Astrocyte (in vitro differentiated cells and primary cell): Measurements from ENCODE around the gene CPED1. TPM values are rescaled to one million over a fixed set of nuclear protein-coding genes. Genes with fewer than 3 reads are reported as not detected.

Experiments used
- DNase-seq: peaks from one replicate; pipeline ENCODE4 v3.0.0-alpha.2; 2010; ENCODE audit warnings: low read depth
- FAIRE-seq: peaks from 2 replicates; lab custom pipeline; 2011; peaks lifted over from hg19 to GRCh38; lab: Jason Lieb, UNC
- H2AFZ ChIP-seq: 2 replicates; pipeline ENCODE4 v1.6.0; 2012; ENCODE audit warnings: low read depth, low read length, inconsistent platforms
- H3K27ac ChIP-seq: 2 replicates; pipeline ENCODE4 v1.5.1; 2011; ENCODE audit warnings: low read depth, low read length, inconsistent platforms
- H3K27me3 ChIP-seq: 2 replicates; pipeline ENCODE4 v1.6.0; 2011; ENCODE audit warnings: low read length, inconsistent platforms; ENCODE audit not compliant: insufficient read depth
- H3K36me3 ChIP-seq: 2 replicates; pipeline ENCODE4 v1.5.1; 2011; ENCODE audit warnings: low read length, inconsistent platforms; ENCODE audit not compliant: insufficient read depth
- H3K4me1 ChIP-seq: 2 replicates; pipeline ENCODE4 v1.5.1; 2011; ENCODE audit warnings: low read length, inconsistent platforms; ENCODE audit not compliant: insufficient read depth
- H3K4me2 ChIP-seq: 2 replicates; pipeline ENCODE4 v1.6.0; 2012; ENCODE audit warnings: low read length, inconsistent platforms
- H3K4me3 ChIP-seq: 2 replicates; pipeline ENCODE4 v1.5.1; 2011; ENCODE audit warnings: low read depth, mild to moderate bottlenecking, low read length, inconsistent platforms; ENCODE audit not compliant: insufficient read depth
- H3K79me2 ChIP-seq: 2 replicates; pipeline ENCODE4 v1.6.0; 2012; ENCODE audit warnings: mild to moderate bottlenecking, low read length, inconsistent platforms; ENCODE audit not compliant: insufficient read depth
- H3K9ac ChIP-seq: 2 replicates; pipeline ENCODE4 v1.6.0; 2012; ENCODE audit warnings: mild to moderate bottlenecking, low read length, inconsistent platforms
- H3K9me3 ChIP-seq: 2 replicates; pipeline ENCODE4 v1.5.1; 2012; ENCODE audit warnings: low read depth, mild to moderate bottlenecking, low read length, inconsistent platforms; ENCODE audit not compliant: insufficient read depth
- H4K20me1 ChIP-seq: 2 replicates; pipeline ENCODE4 v1.6.0; 2012; ENCODE audit warnings: low read length, inconsistent platforms; ENCODE audit not compliant: insufficient read depth
- H3K27ac Mint-ChIP-seq: one replicate; pipeline ENCODE4 v1.8.0; 2021; ENCODE audit warnings: mild to moderate bottlenecking, mixed read lengths; ENCODE audit not compliant: unreplicated experiment
- H3K27me3 Mint-ChIP-seq: one replicate; pipeline ENCODE4 v1.8.0; 2021; ENCODE audit warnings: low read depth, mixed read lengths; ENCODE audit not compliant: unreplicated experiment
- H3K36me3 Mint-ChIP-seq: one replicate; pipeline ENCODE4 v1.8.0; 2021; ENCODE audit warnings: low read depth, mixed read lengths; ENCODE audit not compliant: unreplicated experiment
- H3K4me1 Mint-ChIP-seq: one replicate; pipeline ENCODE4 v1.8.0; 2021; ENCODE audit warnings: low read depth, mixed read lengths; ENCODE audit not compliant: unreplicated experiment
- H3K4me3 Mint-ChIP-seq: one replicate; pipeline ENCODE4 v1.8.0; 2021; ENCODE audit warnings: mild to moderate bottlenecking, moderate library complexity, mixed read lengths; ENCODE audit not compliant: unreplicated experiment
- H3K9me3 Mint-ChIP-seq: one replicate; pipeline ENCODE4 v1.8.0; 2021; ENCODE audit warnings: mild to moderate bottlenecking, mixed read lengths; ENCODE audit not compliant: unreplicated experiment
- EZH2 ChIP-seq: IDR thresholded peaks from 2 replicates; pipeline ENCODE4 v1.6.1; 2012; ENCODE audit warnings: mild to moderate bottlenecking, low read length, inconsistent platforms; ENCODE audit not compliant: insufficient read depth
- total RNA-seq: library from RNA; stranded (reverse); gene quantifications from 2 replicates; pipeline ENCODE4 v1.2.1, GENCODE V29; 2021
- TF ChIP-seq, protein P1 (sequence below): IDR thresholded peaks from 2 replicates; pipeline ENCODE4 v1.5.1; 2011; ENCODE audit warnings: low read depth, mild to moderate bottlenecking, inconsistent platforms, low read length, moderate library complexity; ENCODE audit not compliant: insufficient read depth

The CPED1 gene
- total RNA-seq, 1 donor from 2014 or later = 6.1 TPM

- Histone ChIP-seq H3K4me1 (peaks cover 17% of the 10 kb centered on the region), H4K20me1 (no peaks in the 10 kb centered on the region), H3K27me3 (no peaks in the 10 kb centered on the region), H2AFZ (no peak overlapping the region), H3K9me3 (no peaks in the 10 kb centered on the region), H3K27ac (no peak overlapping the region), H3K36me3 (no peaks in the 10 kb centered on the region), H3K4me3 (no peak overlapping the region), H3K79me2 (peaks cover 4% of the 10 kb centered on the region), H3K4me2 (peak overlapping the region; percentile 87), H3K9ac (no peak overlapping the region)
- FAIRE-seq (no peak), DNase-seq (no peak)
- no peaks in the 10 kb centered on the region for H3K9me3 Mint-ChIP-seq
- no peaks in the 10 kb centered on the region for H3K36me3 Mint-ChIP-seq
- no peak overlapping the region for H3K27ac Mint-ChIP-seq
- peaks cover 30% of the 10 kb centered on the region for H3K4me1 Mint-ChIP-seq
- no peaks in the 10 kb centered on the region for H3K27me3 Mint-ChIP-seq
- no peak overlapping the region for H3K4me3 Mint-ChIP-seq
- TF ChIP-seq, protein P1, sequence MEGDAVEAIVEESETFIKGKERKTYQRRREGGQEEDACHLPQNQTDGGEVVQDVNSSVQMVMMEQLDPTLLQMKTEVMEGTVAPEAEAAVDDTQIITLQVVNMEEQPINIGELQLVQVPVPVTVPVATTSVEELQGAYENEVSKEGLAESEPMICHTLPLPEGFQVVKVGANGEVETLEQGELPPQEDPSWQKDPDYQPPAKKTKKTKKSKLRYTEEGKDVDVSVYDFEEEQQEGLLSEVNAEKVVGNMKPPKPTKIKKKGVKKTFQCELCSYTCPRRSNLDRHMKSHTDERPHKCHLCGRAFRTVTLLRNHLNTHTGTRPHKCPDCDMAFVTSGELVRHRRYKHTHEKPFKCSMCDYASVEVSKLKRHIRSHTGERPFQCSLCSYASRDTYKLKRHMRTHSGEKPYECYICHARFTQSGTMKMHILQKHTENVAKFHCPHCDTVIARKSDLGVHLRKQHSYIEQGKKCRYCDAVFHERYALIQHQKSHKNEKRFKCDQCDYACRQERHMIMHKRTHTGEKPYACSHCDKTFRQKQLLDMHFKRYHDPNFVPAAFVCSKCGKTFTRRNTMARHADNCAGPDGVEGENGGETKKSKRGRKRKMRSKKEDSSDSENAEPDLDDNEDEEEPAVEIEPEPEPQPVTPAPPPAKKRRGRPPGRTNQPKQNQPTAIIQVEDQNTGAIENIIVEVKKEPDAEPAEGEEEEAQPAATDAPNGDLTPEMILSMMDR = no peak
- no peak for TF ChIP-seq EZH2
Measured at GRCh38 chr7:120992965-120993494, 4.5 kb downstream of the CPED1 start.

DNA sequence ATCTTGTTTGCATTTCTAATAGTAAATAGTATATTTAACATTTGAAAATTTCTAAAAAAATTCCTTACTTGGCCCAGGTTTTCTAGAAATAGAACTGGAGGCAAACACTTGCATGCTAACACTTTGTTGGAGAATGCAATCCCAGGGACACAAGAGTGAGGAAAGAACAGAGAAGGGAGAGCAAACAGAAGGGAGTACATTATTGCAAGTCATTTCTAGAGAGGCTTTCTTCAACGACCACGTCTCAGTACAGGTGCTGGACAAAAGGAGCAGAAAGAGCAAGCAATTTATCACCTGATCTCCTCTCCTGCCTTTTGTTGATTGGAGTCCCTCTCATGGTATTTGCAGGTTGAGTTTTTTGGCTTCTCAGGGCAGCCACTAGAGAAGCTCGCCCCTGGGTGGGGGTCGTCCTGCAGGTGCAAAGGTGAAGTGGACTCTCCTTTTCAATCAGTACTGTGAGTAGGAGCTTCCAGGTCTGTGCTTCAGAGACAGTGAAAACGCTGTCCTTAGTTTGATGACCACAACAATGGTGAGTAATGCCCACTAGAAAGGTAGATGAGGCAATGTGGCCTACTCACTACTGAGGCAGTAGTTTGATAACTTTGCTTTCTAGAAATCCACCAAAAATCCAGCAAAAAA lies 5.2 kb downstream of the CPED1 start:
- peaks cover 30% of the 10 kb centered on the region for H3K4me1 Mint-ChIP-seq
- no peaks in the 10 kb centered on the region for H3K36me3 ChIP-seq
- H3K36me3 Mint-ChIP-seq = no peaks in the 10 kb centered on the region
- peaks cover 13% of the 10 kb centered on the region for H3K4me1 ChIP-seq
- H3K79me2 ChIP-seq = peaks cover 4% of the 10 kb centered on the region
- H3K4me3 ChIP-seq = no peak overlapping the region
- H4K20me1 ChIP-seq = no peaks in the 10 kb centered on the region
- H3K27me3 Mint-ChIP-seq = no peaks in the 10 kb centered on the region
- no peaks in the 10 kb centered on the region for H3K27me3 ChIP-seq
- no peak overlapping the region for H3K4me3 Mint-ChIP-seq
- H3K4me2 ChIP-seq = no peak overlapping the region
- FAIRE-seq = no peak
- H3K9me3 ChIP-seq = no peaks in the 10 kb centered on the region
- no peak overlapping the region for H2AFZ ChIP-seq
- no peak overlapping the region for H3K27ac ChIP-seq
- no peaks in the 10 kb centered on the region for H3K9me3 Mint-ChIP-seq
- H3K9ac ChIP-seq = no peak overlapping the region
- TF ChIP-seq, protein P1 = no peak
- TF ChIP-seq EZH2 = no peak
- H3K27ac Mint-ChIP-seq = no peak overlapping the region
- peak; percentile 44 for DNase-seq
